Psoas muscle (tissue), 8 donors: Measurements from ENCODE around the gene ALDH18A1. TPM values are rescaled to one million over a fixed set of nuclear protein-coding genes. Genes with fewer than 3 reads are reported as not detected.

Experiments
- ATAC-seq, 4 donors: fragments of 200-7000 bp; cut with Tn5 transposase; one replicate each; pipeline ENCODE4 v1.9.1; 2020; ENCODE audit warnings: moderate library complexity in 3 of 4, mild to moderate bottlenecking in 2 of 4
- DNase-seq, 2 donors: peaks; one replicate each; pipeline ENCODE4 v3.0.0-alpha.2; 2020
- H3K27ac ChIP-seq: fragments of 200-600 bp; one replicate; pipeline ENCODE4 v1.8.0; 2022
- H3K27me3 ChIP-seq, 3 donors: fragments of 200-600 bp in 1 of 3; one replicate each; pipeline versions ENCODE4 v1.6.1 to v1.8.0; 2013 to 2022; ENCODE audit warnings: low read length in 2 of 3, mild to moderate bottlenecking in 2 of 3, moderate library complexity in 1 of 3; ENCODE audit not compliant: insufficient read depth in 3 of 3
- H3K36me3 ChIP-seq, 2 donors: fragments of 200-600 bp in 1 of 2; one replicate each; pipeline versions ENCODE4 v1.6.1 to v1.8.0; 2013 to 2022; ENCODE audit warnings: low read depth in 1 of 2, mild to moderate bottlenecking in 1 of 2, moderate library complexity in 1 of 2; ENCODE audit not compliant: insufficient read depth in 1 of 2
- H3K4me1 ChIP-seq: fragments of 200-600 bp; one replicate; pipeline ENCODE4 v1.8.0; 2022
- H3K4me3 ChIP-seq: fragments of 200-600 bp; one replicate; pipeline ENCODE4 v1.8.0; 2022; ENCODE audit warnings: mild to moderate bottlenecking
- H3K9me3 ChIP-seq: fragments of 200-600 bp; one replicate; pipeline ENCODE4 v1.8.0; 2022
- WGBS, 3 donors: extraction: QIAGEN DNeasy Blood & Tissue Kit; methylation state at CpG; one replicate each; pipeline versions ENCODE4 v1.1.6 to v1.1.7; 2013; 5-methylcytosine and 5-hydroxymethylcytosine counted together
- intact Hi-C, 2 donors: fragments of 100-400 bp; cut with DNase I; formaldehyde crosslinking; loops; one replicate each; pipeline versions ENCODE4 v1.11.0 to v1.14.2; 2022
- polyA plus RNA-seq, 3 donors: library from polyadenylated mRNA; stranded (reverse); fragments of 200-250 nt; gene quantifications; one replicate each; pipeline ENCODE4 v1.2.3, GENCODE V29; 2013
- total RNA-seq, 4 donors: library from RNA; stranded (reverse); fragmentation: NEBNext Ultra II Directional in 2 of 4; extraction: Animal tissue kit (Norgen Biotek cat#: 25700) in 2 of 4; gene quantifications; one replicate each; pipeline versions ENCODE4 v1.2.1 to v1.2.4, GENCODE V29; 2021 to 2023
- TF ChIP-seq, protein P1 (sequence below): fragments of 200-600 bp; IDR thresholded peaks from one replicate; pipeline ENCODE4 v1.8.0; 2022; ENCODE audit warnings: antibody characterized with exemption
- donor health status: healthy with polysubstance abuse.
- donor health status: DM: no; HTN: no; CAD: no; lungs with moderate emphysema.
- donor health status: Bipolar disorder and iron deficiency.
- donor health status: healthy.
- donor health status: DM: yes; HTN: yes; CAD: no.
- donor health status: DM: no; HTN: no; CAD: no.
- donor health status: DM: no; HTN: no; CAD: no.
- donor health status: DM: yes; HTN: yes; CAD: no.

The ALDH18A1 gene
- total and polyA plus RNA-seq, 7 donors = 2.4 to 18.1 (median 5.7) TPM

DNA sequence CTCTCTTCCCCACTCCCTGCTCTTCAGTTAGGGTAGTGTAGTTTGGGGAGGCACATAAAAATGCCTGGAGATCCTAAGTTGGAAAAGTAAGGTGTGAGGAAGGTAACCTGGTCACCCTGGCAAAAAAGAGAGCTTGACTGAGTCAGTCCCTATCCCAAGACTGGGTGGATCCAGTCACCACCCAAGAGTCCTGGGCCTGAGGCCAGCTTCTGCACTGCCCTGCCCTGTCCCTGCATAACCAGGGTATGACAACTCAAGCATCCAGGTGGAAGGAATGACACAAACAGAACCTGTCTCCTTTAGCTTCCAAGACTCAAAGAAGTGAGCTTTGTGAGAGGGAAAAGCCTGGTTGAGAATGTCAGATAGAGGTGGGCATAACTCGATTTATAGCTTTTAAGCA is 68.5 kb downstream of the ALDH18A1 start:
- intact Hi-C loops = no loop called here
- DNase-seq (no peak), ATAC-seq (peak in 2 of 4 donors; percentile 64 to 76)
- Histone ChIP-seq H3K27ac (no peak overlapping the region), H3K36me3 (no peaks in the 10 kb centered on the region), H3K4me1 (no peaks in the 10 kb centered on the region), H3K4me3 (no peak overlapping the region), H3K27me3 (no peaks in the 10 kb centered on the region), H3K9me3 (no peaks in the 10 kb centered on the region)
- TF ChIP-seq, protein P1, sequence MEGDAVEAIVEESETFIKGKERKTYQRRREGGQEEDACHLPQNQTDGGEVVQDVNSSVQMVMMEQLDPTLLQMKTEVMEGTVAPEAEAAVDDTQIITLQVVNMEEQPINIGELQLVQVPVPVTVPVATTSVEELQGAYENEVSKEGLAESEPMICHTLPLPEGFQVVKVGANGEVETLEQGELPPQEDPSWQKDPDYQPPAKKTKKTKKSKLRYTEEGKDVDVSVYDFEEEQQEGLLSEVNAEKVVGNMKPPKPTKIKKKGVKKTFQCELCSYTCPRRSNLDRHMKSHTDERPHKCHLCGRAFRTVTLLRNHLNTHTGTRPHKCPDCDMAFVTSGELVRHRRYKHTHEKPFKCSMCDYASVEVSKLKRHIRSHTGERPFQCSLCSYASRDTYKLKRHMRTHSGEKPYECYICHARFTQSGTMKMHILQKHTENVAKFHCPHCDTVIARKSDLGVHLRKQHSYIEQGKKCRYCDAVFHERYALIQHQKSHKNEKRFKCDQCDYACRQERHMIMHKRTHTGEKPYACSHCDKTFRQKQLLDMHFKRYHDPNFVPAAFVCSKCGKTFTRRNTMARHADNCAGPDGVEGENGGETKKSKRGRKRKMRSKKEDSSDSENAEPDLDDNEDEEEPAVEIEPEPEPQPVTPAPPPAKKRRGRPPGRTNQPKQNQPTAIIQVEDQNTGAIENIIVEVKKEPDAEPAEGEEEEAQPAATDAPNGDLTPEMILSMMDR = no peak
- 77 to 90% (median 83%) methylated on average over 1 of the region's 1 CpG for WGBS, 3 donors

DNA sequence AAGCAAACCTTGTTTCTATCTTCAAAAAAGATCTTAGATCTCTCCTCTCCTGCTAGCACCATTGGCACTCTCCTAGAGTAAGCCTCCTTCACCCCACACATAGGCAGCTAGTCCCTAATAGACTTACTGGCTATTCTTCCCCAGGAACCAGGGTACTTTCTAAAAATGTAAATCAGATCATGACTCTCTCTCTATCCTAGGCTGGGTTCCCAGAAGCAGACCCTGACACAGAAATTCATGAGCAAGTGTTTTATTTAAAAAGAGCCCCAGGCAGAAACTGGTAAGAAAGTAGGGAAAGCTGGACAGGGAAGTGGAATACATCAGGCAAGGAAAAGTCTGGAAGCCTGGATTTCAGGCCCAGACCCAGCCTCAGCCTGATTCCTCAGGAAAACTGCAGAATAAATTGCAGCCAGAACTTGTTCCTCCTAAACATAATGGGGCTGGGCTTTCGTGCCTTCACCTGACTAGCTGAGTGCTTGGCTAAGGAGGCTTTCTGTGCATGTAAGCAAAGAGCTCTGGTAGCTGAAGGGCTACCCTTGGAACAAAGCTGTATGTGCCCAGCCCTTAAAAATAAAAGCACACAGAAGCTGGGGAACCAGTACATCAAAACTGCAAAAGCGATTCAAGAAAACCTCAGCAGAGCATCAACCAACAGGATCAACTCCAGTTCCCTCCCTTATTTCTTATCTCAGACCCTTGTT is 76.5 kb downstream of the ALDH18A1 start:
- 79 to 91% (median 80%) methylated on average over 2 of the region's 2 CpGs for WGBS, 3 donors

DNA sequence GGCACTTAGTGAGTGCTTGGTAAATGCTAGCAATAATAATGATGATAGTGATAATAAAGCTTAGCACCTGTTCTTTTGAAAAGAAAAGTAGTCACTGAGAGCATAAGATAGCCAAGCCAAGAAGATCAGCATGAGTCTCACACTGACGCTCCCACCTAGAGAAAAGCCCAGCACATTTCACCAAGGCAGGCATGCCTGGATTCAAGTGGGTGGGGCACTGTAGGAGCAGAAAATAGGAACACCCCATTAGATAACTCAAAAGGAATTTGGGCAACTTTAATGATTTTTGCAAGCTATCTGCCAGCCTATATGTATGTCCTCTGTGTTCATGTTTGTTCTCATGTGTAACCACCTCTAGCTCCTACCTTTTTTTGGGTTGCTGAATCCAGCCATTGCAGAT is 77.2 kb downstream of the ALDH18A1 start:
- DNase-seq = no peak
- Histone ChIP-seq H3K9me3 (no peaks in the 10 kb centered on the region), H3K36me3 (no peaks in the 10 kb centered on the region), H3K4me1 (peaks cover 10% of the 10 kb centered on the region), H3K27ac (no peak overlapping the region), H3K27me3 (no peaks in the 10 kb centered on the region), H3K4me3 (no peak overlapping the region)
- TF ChIP-seq, protein P1 = no peak
- intact Hi-C loops = no loop called here
- no peak for ATAC-seq
- 73 to 90% (median 89%) methylated on average over 1 of the region's 1 CpG for WGBS, 3 donors

More for the DNA sequence above, 76.5 kb downstream of the ALDH18A1 start:
- ATAC-seq = no peak
- Histone ChIP-seq H3K4me1 (peaks cover 10% of the 10 kb centered on the region), H3K9me3 (no peaks in the 10 kb centered on the region), H3K27ac (no peak overlapping the region), H3K36me3 (no peaks in the 10 kb centered on the region), H3K27me3 (no peaks in the 10 kb centered on the region), H3K4me3 (no peak overlapping the region)
- TF ChIP-seq, protein P1 = no peak
- DNase-seq = no peak
- intact Hi-C loops = no loop called here

DNA sequence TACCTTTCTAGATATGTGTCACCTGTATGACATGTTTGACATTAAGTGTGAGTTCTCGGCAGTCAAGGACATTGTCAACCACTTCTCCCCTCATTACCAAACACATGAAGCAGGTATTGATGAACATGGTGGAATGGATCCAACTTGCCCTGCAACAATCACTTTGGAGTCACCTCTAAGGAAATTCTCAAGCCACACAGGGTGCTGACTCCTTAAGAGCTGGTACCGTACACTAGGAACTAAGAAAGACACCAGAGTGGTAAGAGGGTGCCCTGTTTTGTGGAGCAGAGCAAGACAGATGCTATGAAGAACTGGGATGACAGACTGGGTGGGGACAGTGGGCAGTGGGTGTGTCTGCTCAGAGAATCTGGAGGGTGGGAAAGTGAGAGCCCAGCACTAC is 77.9 kb downstream of the ALDH18A1 start:
- Histone ChIP-seq H3K27me3 (no peaks in the 10 kb centered on the region), H3K36me3 (no peaks in the 10 kb centered on the region), H3K4me3 (no peak overlapping the region), H3K4me1 (peaks cover 10% of the 10 kb centered on the region), H3K27ac (no peak overlapping the region), H3K9me3 (no peaks in the 10 kb centered on the region)
- DNase-seq (no peak), ATAC-seq (no peak)
- intact Hi-C loops = no loop called here
- TF ChIP-seq, protein P1 = no peak
- 94 to 99% (median 94%) methylated on average over 2 of the region's 2 CpGs for WGBS, 3 donors
